ENCODE results near the gene NPTX1.

The NPTX1 gene

GRCh38 chr17:80432350-80432955 lies 44.0 kb downstream of the NPTX1 start:
- TF ChIP-seq CTCF (IDR thresholded peaks at IDR 0.05; ENCODE audit: low read depth, low read length) = no peak
- Histone ChIP-seq H3K27me3 (no peaks in the 10 kb centered on the region), H3K36me3 (no peaks in the 10 kb centered on the region)

GRCh38 chr17:80431246-80432195 lies 44.9 kb downstream of the NPTX1 start:
- no peaks in the 10 kb centered on the region for H3K36me3 ChIP-seq
- H3K27me3 ChIP-seq = no peaks in the 10 kb centered on the region
- no peaks in the 10 kb centered on the region for H3K4me1 ChIP-seq
- no peak for TF ChIP-seq CTCF (IDR thresholded peaks at IDR 0.05; ENCODE audit: low read depth, low read length)
- H3K9me3 ChIP-seq = no peaks in the 10 kb centered on the region
- no peak for DNase-seq
- H3K4me3 ChIP-seq (ENCODE audit: low read depth, low read length) = no peak overlapping the region

More at GRCh38 chr17:80432350-80432955, 44.0 kb downstream of the NPTX1 start:
- Histone ChIP-seq H3K4me3 (ENCODE audit: low read depth, low read length) (no peak overlapping the region), H3K4me1 (no peaks in the 10 kb centered on the region), H3K9me3 (no peaks in the 10 kb centered on the region)
- DNase-seq = no peak

GRCh38 chr17:80430446-80431245 lies 45.8 kb downstream of the NPTX1 start:
- Histone ChIP-seq H3K27me3 (no peaks in the 10 kb centered on the region), H3K4me1 (no peaks in the 10 kb centered on the region), H3K4me3 (ENCODE audit: low read depth, low read length) (no peak overlapping the region), H3K9me3 (no peaks in the 10 kb centered on the region), H3K36me3 (no peaks in the 10 kb centered on the region)
- no peak for TF ChIP-seq CTCF (IDR thresholded peaks at IDR 0.05; ENCODE audit: low read depth, low read length)
- DNase-seq = no peak

- Histone ChIP-seq H3K4me3 (ENCODE audit: low read depth, low read length) (no peak overlapping the region), H3K27me3 (no peaks in the 10 kb centered on the region), H3K9me3 (no peaks in the 10 kb centered on the region), H3K36me3 (no peaks in the 10 kb centered on the region), H3K4me1 (no peaks in the 10 kb centered on the region)
- no peak for TF ChIP-seq CTCF (IDR thresholded peaks at IDR 0.05; ENCODE audit: low read depth, low read length)
- DNase-seq = no peak
Observed at GRCh38 chr17:80429356-80430275, 46.8 kb downstream of the NPTX1 start.

GRCh38 chr17:80428796-80429195 lies 47.6 kb downstream of the NPTX1 start:
- Histone ChIP-seq H3K9me3 (no peaks in the 10 kb centered on the region), H3K4me1 (no peaks in the 10 kb centered on the region), H3K27me3 (no peaks in the 10 kb centered on the region), H3K4me3 (ENCODE audit: low read depth, low read length) (no peak overlapping the region), H3K36me3 (no peaks in the 10 kb centered on the region)
- no peak for TF ChIP-seq CTCF (IDR thresholded peaks at IDR 0.05; ENCODE audit: low read depth, low read length)
- no peak for DNase-seq
